Measurements from ENCODE around the gene RPP38. TPM values are rescaled to one million over a fixed set of nuclear protein-coding genes. Genes with fewer than 3 reads are reported as not detected.

RPP38 gene
- total and polyA plus RNA-seq, 2 of the 8 experiments (the other 6 are each of a cell fraction or from before 2014, with no cell fraction given) = 20.8 to 23.3 TPM

- no peak for TF ChIP-seq USF2 (IDR thresholded peaks at IDR 0.05; ENCODE audit: low read length)
- TF ChIP-seq HDAC2 (IDR thresholded peaks at IDR 0.05; ENCODE audit: borderline replicate concordance in 1 of 2, low read depth in 2 of 2, low read length in 2 of 2) = no peak
- TF ChIP-seq RBBP5 (IDR thresholded peaks at IDR 0.05; ENCODE audit: borderline replicate concordance, low read depth, low read length) = no peak
- no peak for TF ChIP-seq CHD2 (IDR thresholded peaks at IDR 0.05; ENCODE audit: low read length)
These were observed 27.8 kb downstream of the RPP38 start (continued) for GRCh38 chr10:15124908-15125307.
